MCF 10A (cell line): ENCODE data around the gene ATP5MG. TPM values are rescaled to one million over a fixed set of nuclear protein-coding genes. Genes with fewer than 3 reads are reported as not detected.
A peak's percentile ranks its signal among the peaks of the same experiment; 100 is the strongest.

Experiments used
- BruUV-seq: library from RNA; stranded (reverse); fragments of 400-500 nt; replicated peaks from 2 replicates; lab custom pipeline; 2021; lab: Mats Ljungman, UMichigan
- CTCF ChIA-PET: fragments of 300-600 bp; sonication (Branson Sonifier 250); formaldehyde crosslinking; extraction: SDS; loops from one replicate; lab custom pipeline; 2021; ENCODE audit warnings: antibody characterized with exemption, inconsistent platforms; lab: Yijun Ruan, JAX
- POLR2A ChIA-PET: fragments of 300-600, 350-650 bp; sonication (Branson Sonifier 250); formaldehyde crosslinking; extraction: SDS; loops from one replicate; lab custom pipeline; 2020; ENCODE audit warnings: antibody characterized with exemption, inconsistent platforms; lab: Yijun Ruan, JAX
- DNase-seq: peaks from one replicate; pipeline ENCODE4 v3.0.0-alpha.2; 2018; ENCODE audit not compliant: unreplicated experiment
- H3K27ac Mint-ChIP-seq: one replicate; pipeline ENCODE4 v1.8.0; 2022; ENCODE audit warnings: mild to moderate bottlenecking, low read depth, mixed read lengths; ENCODE audit not compliant: unreplicated experiment
- H3K27me3 Mint-ChIP-seq: one replicate; pipeline ENCODE4 v1.8.0; 2022; ENCODE audit warnings: mixed read lengths; ENCODE audit not compliant: insufficient read depth, unreplicated experiment
- H3K36me3 Mint-ChIP-seq: one replicate; pipeline ENCODE4 v1.8.0; 2022; ENCODE audit warnings: mild to moderate bottlenecking, moderate library complexity, mixed read lengths; ENCODE audit not compliant: insufficient read depth, unreplicated experiment
- H3K4me1 Mint-ChIP-seq: one replicate; pipeline ENCODE4 v1.8.0; 2022; ENCODE audit warnings: mixed read lengths; ENCODE audit not compliant: insufficient read depth, unreplicated experiment
- H3K4me3 Mint-ChIP-seq: one replicate; pipeline ENCODE4 v1.8.0; 2022; ENCODE audit warnings: mild to moderate bottlenecking, moderate library complexity, mixed read lengths; ENCODE audit not compliant: unreplicated experiment
- H3K9me3 Mint-ChIP-seq: one replicate; pipeline ENCODE4 v1.8.0; 2022; ENCODE audit warnings: mixed read lengths; ENCODE audit not compliant: unreplicated experiment
- CTCF ChIP-seq: fragments of 200-600 bp; IDR thresholded peaks from one replicate; pipeline ENCODE4 v1.8.0; 2022; ENCODE audit warnings: antibody characterized with exemption, mild to moderate bottlenecking; ENCODE audit not compliant: unreplicated experiment
- intact Hi-C: fragments of 100-400 bp; cut with micrococcal nuclease; formaldehyde crosslinking; loops from 2 replicates; pipeline ENCODE4 v1.14.1; 2022
- total RNA-seq: library from RNA; stranded (reverse); gene quantifications from 2 replicates; pipeline ENCODE4 v1.2.3, GENCODE V29; 2022

Gene ATP5MG
- total RNA-seq, 1 experiment from 2014 or later = 210 TPM

GRCh38 chr11:118434123-118434552 lies 32.7 kb downstream of the ATP5MG start:
- intact Hi-C loops = no loop called here
- no peak for DNase-seq
- Mint-ChIP-seq H3K27ac (no peak overlapping the region), H3K36me3 (no peaks in the 10 kb centered on the region), H3K4me1 (peaks cover 27% of the 10 kb centered on the region), H3K27me3 (no peaks in the 10 kb centered on the region), H3K4me3 (peak overlapping the region; percentile 96), H3K9me3 (no peaks in the 10 kb centered on the region)
- no peak for TF ChIP-seq CTCF
- POLR2A ChIA-PET = interaction anchor here (1.6 to 3.0 kb wide), 3 partner anchors 9 to 596 kb away, joined by 3 to 78 read pairs (median 38); partner anchors contain the start of genes ATP5MG and SLC37A4
- BruUV-seq = no TSS peak
- CTCF ChIA-PET = no interaction called here

GRCh38 chr11:118434553-118435289 lies 33.3 kb downstream of the ATP5MG start:
- no TSS peak for BruUV-seq
- POLR2A ChIA-PET = interaction anchor here (0.6 to 3.0 kb wide), 20 partner anchors 9 to 633 kb away, joined by 3 to 78 read pairs (median 4); partner anchors contain the start of genes ATP5MG, MPZL2, SLC37A4 and UBE4A
- Mint-ChIP-seq H3K4me1 (peaks cover 28% of the 10 kb centered on the region), H3K4me3 (peak overlapping the region; percentile 96), H3K27me3 (no peaks in the 10 kb centered on the region), H3K27ac (peak overlapping the region; percentile 67), H3K36me3 (no peaks in the 10 kb centered on the region), H3K9me3 (no peaks in the 10 kb centered on the region)
- DNase-seq = no peak
- intact Hi-C loops = no loop called here
- no peak for TF ChIP-seq CTCF
- CTCF ChIA-PET = interaction anchor here (1.0 to 1.2 kb wide), 2 partner anchors 10 to 33 kb away, joined by 3 to 6 read pairs; no protein-coding TSS in a partner anchor

- no TSS peak for BruUV-seq
- no peak for TF ChIP-seq CTCF
- POLR2A ChIA-PET = interaction anchor here (0.6 to 3.0 kb wide), 24 partner anchors 9 to 1010 kb away, joined by 3 to 78 read pairs (median 4); partner anchors contain the start of genes ATP5MG, MPZL2, SLC37A4 and UBE4A
- no peaks in the 10 kb centered on the region for H3K9me3 Mint-ChIP-seq
- peaks cover 35% of the 10 kb centered on the region for H3K4me1 Mint-ChIP-seq
- H3K27ac Mint-ChIP-seq = peak overlapping the region; percentile 67
- H3K4me3 Mint-ChIP-seq = peak overlapping the region; percentile 96
- DNase-seq = no peak
- intact Hi-C loops = no loop called here
- H3K36me3 Mint-ChIP-seq = no peaks in the 10 kb centered on the region
- no peaks in the 10 kb centered on the region for H3K27me3 Mint-ChIP-seq
- CTCF ChIA-PET = interaction anchor here (0.6 to 1.2 kb wide), 5 partner anchors 10 to 55 kb away, joined by 3 to 6 read pairs (median 3); no protein-coding TSS in a partner anchor
Measured at GRCh38 chr11:118435290-118435892, 34.0 kb downstream of the ATP5MG start.
